NB4 (cell line): ENCODE results near the gene EXOC3L2.

Experiments
- CTCF ChIP-seq: IDR thresholded peaks from one replicate; pipeline ENCODE4 v1.5.1; 2012; ENCODE audit warnings: low read depth, low read length
- TF ChIP-seq, protein P1 (sequence below): IDR thresholded peaks from 2 replicates; pipeline ENCODE4 v1.6.1; 2011; ENCODE audit warnings: low read depth, low read length

DNA sequence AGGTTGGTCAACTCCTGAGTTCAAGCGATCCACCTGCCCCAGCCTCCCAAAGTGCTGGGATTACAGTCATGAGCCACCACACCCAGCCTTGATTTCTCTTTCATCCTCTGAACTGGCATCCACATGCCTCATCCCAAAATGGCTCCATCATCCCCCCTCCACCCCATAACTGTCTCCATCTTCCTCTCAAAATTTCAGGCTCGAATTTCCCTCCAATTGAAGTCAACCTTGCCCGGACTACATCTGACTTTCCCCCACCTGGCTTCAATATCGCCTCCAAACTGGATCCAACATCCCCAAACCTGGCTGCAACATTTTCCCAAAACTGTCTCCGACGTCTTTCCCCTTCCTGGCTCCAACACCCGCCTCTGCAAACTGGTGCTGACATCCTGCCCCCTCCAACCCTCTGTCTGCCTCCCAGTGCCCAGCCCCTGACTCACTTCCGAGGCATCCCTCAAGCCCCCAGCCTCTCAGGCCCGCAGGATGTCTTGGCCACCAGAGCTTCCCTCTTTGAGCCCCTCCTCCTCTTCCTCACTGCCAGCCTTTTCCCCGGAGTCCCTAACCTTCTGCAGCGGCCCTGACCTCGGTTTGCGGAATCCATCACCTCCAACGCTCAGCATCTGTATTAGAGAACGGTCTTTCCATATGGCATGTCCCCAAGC, 943 bp downstream of the EXOC3L2 start:
- no peak for TF ChIP-seq CTCF
- TF ChIP-seq, protein P1, sequence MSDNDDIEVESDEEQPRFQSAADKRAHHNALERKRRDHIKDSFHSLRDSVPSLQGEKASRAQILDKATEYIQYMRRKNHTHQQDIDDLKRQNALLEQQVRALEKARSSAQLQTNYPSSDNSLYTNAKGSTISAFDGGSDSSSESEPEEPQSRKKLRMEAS, result no peak
